K562 (cell line): ENCODE data around the gene CEP131. TPM values are rescaled to one million over a fixed set of nuclear protein-coding genes. Genes with fewer than 3 reads are reported as not detected.
A peak's percentile ranks its signal among the peaks of the same experiment; 100 is the strongest.

Source experiments
- ATAC-seq: fragments of 200-7000 bp; cut with Tn5 transposase; 3 replicates; pipeline ENCODE4 v1.9.1; 2020; ENCODE audit warnings: moderate library complexity
- BruUV-seq: library from RNA; stranded (reverse); fragments of 400-500 nt; replicated peaks from 2 replicates; lab custom pipeline; 2021; lab: Mats Ljungman, UMichigan
- CTCF ChIA-PET: fragments of 300-600 bp; formaldehyde crosslinking; extraction: SDS; loops from one replicate; lab custom pipeline; 2021; ENCODE audit warnings: low intra/inter-chr PET ratio; lab: Yijun Ruan, JAX
- POLR2A ChIA-PET: fragments of 300-600, 350-650 bp; sonication (Branson Sonifier 250); formaldehyde crosslinking; extraction: SDS; loops from one replicate; lab custom pipeline; 2021; ENCODE audit warnings: antibody characterized with exemption, inconsistent platforms; lab: Yijun Ruan, JAX
- DNase-seq, 4 experiments: peaks; one replicate each; pipeline versions ENCODE4 v3.0.0 to v3.0.0-alpha.2; 2011 to 2018; ENCODE audit warnings: low spot score in 3 of 4, mixed read lengths in 3 of 4; ENCODE audit errors: extremely low read depth in 1 of 4
- FAIRE-seq: peaks from 2 replicates; lab custom pipeline; 2011; peaks lifted over from hg19 to GRCh38; lab: Jason Lieb, UNC
- H2AFZ ChIP-seq: 2 replicates; pipeline ENCODE4 v1.6.0; 2011; ENCODE audit warnings: low read depth, low read length, control low read depth, inconsistent platforms
- H3K27ac ChIP-seq: fragments of 200-600 bp; 3 replicates; pipeline ENCODE4 v1.8.0; 2011; ENCODE audit warnings: low read depth, mild to moderate bottlenecking, control low read depth, inconsistent platforms, low read length, moderate library complexity, mixed read lengths; ENCODE audit errors: extremely low read depth
- H3K27me3 ChIP-seq, 2 experiments: fragments of 300-600 bp in 1 of 2; 2 replicates in 1 of 2; 3 replicates in 1 of 2; pipeline versions ENCODE4 v1.6.0 to v1.8.0; 2011; ENCODE audit warnings: inconsistent platforms in 2 of 2, low read length in 2 of 2, mild to moderate bottlenecking in 1 of 2, mixed read lengths in 1 of 2, moderate library complexity in 1 of 2; ENCODE audit not compliant: control insufficient read depth in 2 of 2, insufficient read depth in 2 of 2
- H3K36me3 ChIP-seq: fragments of 300-600 bp; 3 replicates; pipeline ENCODE4 v1.8.0; 2011; ENCODE audit warnings: mild to moderate bottlenecking, low read length, inconsistent platforms; ENCODE audit not compliant: control insufficient read depth, insufficient read depth
- H3K4me1 ChIP-seq, 2 experiments: fragments of 200-600 bp in 1 of 2; replicated peaks in 1 of 2; 2 replicates in 1 of 2; 3 replicates in 1 of 2; pipeline versions ENCODE4 v1.5.1 to v1.8.0; 2011; ENCODE audit warnings: inconsistent platforms in 2 of 2, low read length in 2 of 2, mild to moderate bottlenecking in 1 of 2, mixed read lengths in 1 of 2, moderate library complexity in 1 of 2; ENCODE audit not compliant: control insufficient read depth in 2 of 2, insufficient read depth in 2 of 2
- H3K4me2 ChIP-seq: 2 replicates; pipeline ENCODE4 v1.6.1; 2011; ENCODE audit warnings: low read length, control low read depth, inconsistent platforms, mixed read lengths; ENCODE audit not compliant: insufficient read depth
- H3K4me3 ChIP-seq: fragments of 200-600 bp; sonication (generic), shearing (Covaris generic); 2 replicates; pipeline ENCODE4 v1.5.1; 2016; ENCODE audit warnings: control low read depth, inconsistent platforms
- H3K79me2 ChIP-seq: fragments of 200-600 bp; 3 replicates; pipeline ENCODE4 v1.8.0; 2011; ENCODE audit warnings: low read length, inconsistent platforms; ENCODE audit not compliant: control insufficient read depth, insufficient read depth
- H3K9ac ChIP-seq, 2 experiments: 2 replicates each; pipeline versions ENCODE4 v1.6.0 to v1.6.1; 2011; ENCODE audit warnings: low read depth in 2 of 2, low read length in 2 of 2, control low read depth in 1 of 2, inconsistent platforms in 1 of 2, mild to moderate bottlenecking in 1 of 2, mixed read lengths in 1 of 2; ENCODE audit not compliant: insufficient read depth in 1 of 2
- H3K9me1 ChIP-seq: one replicate; pipeline ENCODE4 v1.6.0; 2011; ENCODE audit warnings: inconsistent platforms, mild to moderate bottlenecking, low read length, moderate library complexity; ENCODE audit not compliant: control insufficient read depth, insufficient read depth
- H3K9me3 ChIP-seq: replicated peaks from 2 replicates; pipeline ENCODE4 v1.5.1; 2011; ENCODE audit warnings: low read depth, low read length, inconsistent platforms; ENCODE audit not compliant: control insufficient read depth, insufficient read depth
- H4K20me1 ChIP-seq: replicated peaks from 2 replicates; pipeline ENCODE4 v1.6.1; 2011; ENCODE audit warnings: low read length, inconsistent platforms, mixed read lengths; ENCODE audit not compliant: control insufficient read depth, insufficient read depth
- BMI1 ChIP-seq: fragments of 150-350 bp; IDR thresholded peaks from 2 replicates; pipeline ENCODE4 v1.6.1; 2014; ENCODE audit warnings: low read length
- CHCHD3 ChIP-seq: fragments of 250-450 bp; sonication (Bioruptor Pico); IDR thresholded peaks from 2 replicates; pipeline ENCODE4 v2.1.2; 2022; ENCODE audit warnings: mild to moderate bottlenecking
- HMGN3 ChIP-seq: IDR thresholded peaks from 2 replicates; pipeline ENCODE4 v1.6.1; 2011; ENCODE audit warnings: borderline replicate concordance, low read depth, mild to moderate bottlenecking, mixed read lengths, low read length; ENCODE audit not compliant: insufficient read length; ENCODE audit errors: extremely low read depth
- L3MBTL2 ChIP-seq: fragments of 450-650 bp; IDR thresholded peaks from 2 replicates; pipeline ENCODE4 v1.6.1; 2016; ENCODE audit warnings: mild to moderate bottlenecking, moderate library complexity
- POLR2AphosphoS2 ChIP-seq: IDR thresholded peaks from 2 replicates; pipeline ENCODE4 v1.6.1; 2012; ENCODE audit warnings: low read length, improper control_type of control experiment
- PTRF ChIP-seq: fragments of 450-650 bp; IDR thresholded peaks from 2 replicates; pipeline ENCODE4 v1.6.1; 2016; ENCODE audit warnings: mild to moderate bottlenecking, missing genetic modification characterization, missing compliant biosample characterization
- RBFOX2 ChIP-seq: fragments of 200-400 bp; formaldehyde crosslinking; IDR thresholded peaks from 2 replicates; pipeline ENCODE4 v1.6.1; 2017; ENCODE audit warnings: low read depth, mild to moderate bottlenecking, low read length, moderate library complexity
- TCFL5 ChIP-seq: fragments of 250-450 bp; sonication (Bioruptor Pico); conservative IDR thresholded peaks from 2 replicates; pipeline ENCODE4 v1.6.1; 2021; ENCODE audit warnings: mild to moderate bottlenecking, moderate library complexity, matching md5 sums
- TEAD1 ChIP-seq, 2 experiments: fragments of 450-650 bp in 1 of 2; sonication (generic) in 1 of 2; formaldehyde crosslinking; IDR thresholded peaks; 2 replicates each; pipeline versions ENCODE4 v1.4.0 to v1.8.0; 2020 to 2022; ENCODE audit warnings: mild to moderate bottlenecking in 2 of 2, missing genetic modification reagents in 1 of 2
- ZNF212 ChIP-seq: fragments of 450-650 bp; formaldehyde crosslinking; IDR thresholded peaks from 2 replicates; pipeline ENCODE4 v1.4.0; 2020; ENCODE audit warnings: mild to moderate bottlenecking
- WGBS: fragments of 100-300 bp; shearing (Covaris generic); methylation state at CpG from one replicate; pipeline ENCODE4 v1.1.6; 2016; ENCODE audit warnings: low coverage, mixed read lengths; ENCODE audit not compliant: insufficient coverage; ENCODE audit errors: missing lambda C conversion rate; 5-methylcytosine and 5-hydroxymethylcytosine counted together
- in situ Hi-C: fragments of 300-500 bp; cut with MboI; formaldehyde crosslinking; loops from 4 replicates; pipeline ENCODE4 v1.15.0; 2018; ENCODE audit warnings: inconsistent platforms, mixed read lengths
- intact Hi-C: fragments of 100-400 bp; cut with micrococcal nuclease; formaldehyde crosslinking; loops from 2 replicates; pipeline ENCODE4 v1.14.2; 2022
- polyA plus RNA-seq, 8 experiments: library from polyadenylated mRNA; depleted of rRNA in 4 of 8; stranded (reverse) in 5 of 8; unstranded in 3 of 8; fragments of >200 nt; fragmentation: Nextera tagmentation in 2 of 8; fragmentation: Illumina TruSeq in 1 of 8; extraction: Ambion mirVana in 2 of 8; extraction: Trizol in 1 of 8; gene quantifications; 2 replicates each; pipeline versions ENCODE4 v1.2.1 to v1.2.3, GENCODE V29; 2011 to 2014; ENCODE audit warnings: inconsistent platforms in 1 of 8, missing spikeins in 1 of 8
- total RNA-seq, 7 experiments: library from RNA; depleted of rRNA in 6 of 7; stranded (reverse); fragments of >200 nt in 6 of 7; fragmentation: Illumina TruSeq in 2 of 7; extraction: Trizol in 2 of 7; gene quantifications; 2 replicates each; pipeline versions ENCODE4 v1.2.1 to v1.2.3, GENCODE V29; 2011 to 2021; ENCODE audit warnings: low replicate concordance in 1 of 7
- TF ChIP-seq, protein P1 (sequence below): sonication (generic); formaldehyde crosslinking; IDR thresholded peaks from 2 replicates; pipeline ENCODE4 v1.8.0; 2022; ENCODE audit warnings: mild to moderate bottlenecking, missing genetic modification reagents
- TF ChIP-seq, protein P2 (sequence below): sonication (generic); formaldehyde crosslinking; IDR thresholded peaks from 2 replicates; pipeline ENCODE4 v1.9.0; 2022; ENCODE audit warnings: mild to moderate bottlenecking, missing genetic modification reagents
- TF ChIP-seq, protein P3 (sequence below): sonication (generic); formaldehyde crosslinking; IDR thresholded peaks from 2 replicates; pipeline ENCODE4 v1.8.1; 2023; ENCODE audit warnings: mild to moderate bottlenecking, missing genetic modification reagents

CEP131 gene
- total and polyA plus RNA-seq, 9 of the 15 experiments (the other 6 are each of a cell fraction or from before 2014, with no cell fraction given) = 0.24 to 21.2 (median 2.3) TPM

DNA sequence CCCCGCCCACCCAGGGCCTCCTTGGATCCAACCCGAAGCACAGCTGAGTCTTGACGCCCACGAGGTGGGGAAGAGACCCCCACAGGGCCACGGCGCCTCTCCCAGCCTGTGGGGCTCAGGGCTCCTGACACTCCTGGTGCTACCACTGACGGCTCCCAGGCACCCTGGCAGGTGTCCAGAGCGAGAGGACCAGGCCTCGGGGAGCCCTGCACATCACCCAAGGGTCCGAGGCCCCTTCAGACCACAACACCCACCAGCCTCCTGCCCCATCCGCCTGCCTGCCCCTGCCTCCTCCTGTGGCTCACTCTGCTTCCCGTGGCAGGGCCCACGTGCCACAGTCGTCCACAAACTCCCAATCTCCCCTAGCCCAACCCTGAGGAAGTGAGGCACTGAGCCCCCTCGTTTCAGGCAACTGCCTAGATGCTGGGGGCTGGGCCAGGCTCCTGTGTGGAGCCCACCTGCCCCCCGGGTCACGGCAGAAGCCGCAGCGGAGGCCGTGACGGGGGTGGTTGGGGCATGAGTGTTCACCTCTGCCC is 28.5 kb downstream of the CEP131 start:
- 89% methylated on average over 13 of the region's 21 CpGs for WGBS
- TF ChIP-seq BMI1 (no peak), ZNF212 (CRISPR knock-in tag) (no peak), RBFOX2 (peak; percentile 6; the same call in 1 of the 2 replicates), TCFL5 (CRISPR knock-in tag) (no peak), PTRF (tag) (no peak), CHCHD3 (no peak), TEAD1 (CRISPR knock-in tag; IDR thresholded peaks at IDR 0.05) (no peak), HMGN3 (peak; percentile 6), POLR2AphosphoS2 (no peak), L3MBTL2 (peak; percentile 58; the same call in 1 of the 2 replicates)
- TF ChIP-seq, protein P1, sequence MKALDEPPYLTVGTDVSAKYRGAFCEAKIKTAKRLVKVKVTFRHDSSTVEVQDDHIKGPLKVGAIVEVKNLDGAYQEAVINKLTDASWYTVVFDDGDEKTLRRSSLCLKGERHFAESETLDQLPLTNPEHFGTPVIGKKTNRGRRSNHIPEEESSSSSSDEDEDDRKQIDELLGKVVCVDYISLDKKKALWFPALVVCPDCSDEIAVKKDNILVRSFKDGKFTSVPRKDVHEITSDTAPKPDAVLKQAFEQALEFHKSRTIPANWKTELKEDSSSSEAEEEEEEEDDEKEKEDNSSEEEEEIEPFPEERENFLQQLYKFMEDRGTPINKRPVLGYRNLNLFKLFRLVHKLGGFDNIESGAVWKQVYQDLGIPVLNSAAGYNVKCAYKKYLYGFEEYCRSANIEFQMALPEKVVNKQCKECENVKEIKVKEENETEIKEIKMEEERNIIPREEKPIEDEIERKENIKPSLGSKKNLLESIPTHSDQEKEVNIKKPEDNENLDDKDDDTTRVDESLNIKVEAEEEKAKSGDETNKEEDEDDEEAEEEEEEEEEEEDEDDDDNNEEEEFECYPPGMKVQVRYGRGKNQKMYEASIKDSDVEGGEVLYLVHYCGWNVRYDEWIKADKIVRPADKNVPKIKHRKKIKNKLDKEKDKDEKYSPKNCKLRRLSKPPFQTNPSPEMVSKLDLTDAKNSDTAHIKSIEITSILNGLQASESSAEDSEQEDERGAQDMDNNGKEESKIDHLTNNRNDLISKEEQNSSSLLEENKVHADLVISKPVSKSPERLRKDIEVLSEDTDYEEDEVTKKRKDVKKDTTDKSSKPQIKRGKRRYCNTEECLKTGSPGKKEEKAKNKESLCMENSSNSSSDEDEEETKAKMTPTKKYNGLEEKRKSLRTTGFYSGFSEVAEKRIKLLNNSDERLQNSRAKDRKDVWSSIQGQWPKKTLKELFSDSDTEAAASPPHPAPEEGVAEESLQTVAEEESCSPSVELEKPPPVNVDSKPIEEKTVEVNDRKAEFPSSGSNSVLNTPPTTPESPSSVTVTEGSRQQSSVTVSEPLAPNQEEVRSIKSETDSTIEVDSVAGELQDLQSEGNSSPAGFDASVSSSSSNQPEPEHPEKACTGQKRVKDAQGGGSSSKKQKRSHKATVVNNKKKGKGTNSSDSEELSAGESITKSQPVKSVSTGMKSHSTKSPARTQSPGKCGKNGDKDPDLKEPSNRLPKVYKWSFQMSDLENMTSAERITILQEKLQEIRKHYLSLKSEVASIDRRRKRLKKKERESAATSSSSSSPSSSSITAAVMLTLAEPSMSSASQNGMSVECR (CRISPR knock-in tag) = 0 out of 2 replicates have a peak, but pooled peaks have one; percentile 3
- TF ChIP-seq, protein P2, sequence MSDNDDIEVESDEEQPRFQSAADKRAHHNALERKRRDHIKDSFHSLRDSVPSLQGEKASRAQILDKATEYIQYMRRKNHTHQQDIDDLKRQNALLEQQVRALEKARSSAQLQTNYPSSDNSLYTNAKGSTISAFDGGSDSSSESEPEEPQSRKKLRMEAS (CRISPR knock-in tag) = peak; percentile 0; the same call in 1 of the 2 replicates
- TF ChIP-seq, protein P3, sequence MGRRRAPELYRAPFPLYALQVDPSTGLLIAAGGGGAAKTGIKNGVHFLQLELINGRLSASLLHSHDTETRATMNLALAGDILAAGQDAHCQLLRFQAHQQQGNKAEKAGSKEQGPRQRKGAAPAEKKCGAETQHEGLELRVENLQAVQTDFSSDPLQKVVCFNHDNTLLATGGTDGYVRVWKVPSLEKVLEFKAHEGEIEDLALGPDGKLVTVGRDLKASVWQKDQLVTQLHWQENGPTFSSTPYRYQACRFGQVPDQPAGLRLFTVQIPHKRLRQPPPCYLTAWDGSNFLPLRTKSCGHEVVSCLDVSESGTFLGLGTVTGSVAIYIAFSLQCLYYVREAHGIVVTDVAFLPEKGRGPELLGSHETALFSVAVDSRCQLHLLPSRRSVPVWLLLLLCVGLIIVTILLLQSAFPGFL (CRISPR knock-in tag) = no peak

More for the DNA sequence above, 28.5 kb downstream of the CEP131 start:
- in situ Hi-C loops = no loop called here
- no peak for DNase-seq
- H4K20me1 ChIP-seq = no peaks in the 10 kb centered on the region
- no peaks in the 10 kb centered on the region for H3K27me3 ChIP-seq
- peak overlapping the region; percentile 63; the same call in 1 of the 2 replicates for H2AFZ ChIP-seq
- CTCF ChIA-PET = no interaction called here
- H3K9me1 ChIP-seq = no peaks in the 10 kb centered on the region
- peak overlapping the region in 1 of 2 experiments; percentile 80; a peak in 2 of 4 replicates for H3K9ac ChIP-seq
- BruUV-seq = no TSS peak
- no peaks in the 10 kb centered on the region for H3K79me2 ChIP-seq
- peaks cover 2% of the 10 kb centered on the region; the same call in 1 of the 3 replicates for H3K36me3 ChIP-seq
- FAIRE-seq = no peak
- H3K4me1 ChIP-seq = peaks cover 10 to 68% of the 10 kb centered on the region in 2 experiments
- no peak for ATAC-seq
- H3K9me3 ChIP-seq = no peaks in the 10 kb centered on the region
- no peak overlapping the region for H3K4me3 ChIP-seq
- POLR2A ChIA-PET = no interaction called here
- intact Hi-C loops = no loop called here
- no peak overlapping the region for H3K4me2 ChIP-seq
- no peak overlapping the region; the same call in 1 of the 3 replicates for H3K27ac ChIP-seq
